GM12891 (cell line): Measurements from ENCODE around the gene SDSL.

Experiments
- DNase-seq: peaks from one replicate; pipeline ENCODE4 v3.0.0; 2011; ENCODE audit warnings: low spot score; ENCODE audit not compliant: insufficient read length
- FAIRE-seq: peaks from 2 replicates; lab custom pipeline; 2011; peaks lifted over from hg19 to GRCh38; lab: Jason Lieb, UNC
- PAX5 ChIP-seq: IDR thresholded peaks from 2 replicates; pipeline ENCODE4 v1.6.1; 2011; ENCODE audit warnings: low read length, moderate library complexity, mild to moderate bottlenecking; ENCODE audit not compliant: insufficient read depth, severe bottlenecking
- POLR2A ChIP-seq: IDR thresholded peaks from 2 replicates; pipeline ENCODE4 v1.6.1; 2011; ENCODE audit warnings: low read depth, low read length, control low read depth
- POLR2AphosphoS5 ChIP-seq: IDR thresholded peaks from 2 replicates; pipeline ENCODE4 v1.6.1; 2011; ENCODE audit warnings: low read depth, low read length, control low read depth
- POU2F2 ChIP-seq: IDR thresholded peaks from 2 replicates; pipeline ENCODE4 v1.6.1; 2011; ENCODE audit warnings: low read depth, mild to moderate bottlenecking, control low read depth, low read length, moderate library complexity
- SPI1 ChIP-seq: IDR thresholded peaks from 2 replicates; pipeline ENCODE4 v1.6.1; 2011; ENCODE audit warnings: low read depth, low read length, control low read depth
- TAF1 ChIP-seq: IDR thresholded peaks from 2 replicates; pipeline ENCODE4 v1.6.1; 2011; ENCODE audit warnings: low read depth, low read length, control low read depth

Gene SDSL

DNA sequence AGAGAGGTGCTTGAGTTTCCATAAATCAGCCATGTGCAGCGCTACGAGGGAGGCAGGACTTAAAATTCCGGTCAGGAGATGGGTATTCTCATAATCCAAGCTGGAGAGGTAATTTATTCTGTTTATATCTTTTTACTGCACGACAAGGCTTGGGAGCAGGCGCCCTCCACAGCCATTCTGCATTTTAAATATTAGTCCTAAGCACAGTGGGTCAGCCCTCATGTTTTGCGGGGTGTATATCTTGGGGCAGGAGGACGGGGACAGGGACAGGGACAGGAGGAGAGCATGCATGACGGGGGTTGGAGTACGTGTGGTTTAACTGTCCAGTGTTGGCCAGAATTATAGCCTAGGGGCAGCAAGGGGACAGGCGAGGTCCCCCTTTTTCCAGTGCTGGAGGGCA, 35.0 kb downstream of the SDSL start:
- DNase-seq (no peak), FAIRE-seq (no peak)
- TF ChIP-seq POLR2A = no peak
- TF ChIP-seq POLR2AphosphoS5 = no peak
- no peak for TF ChIP-seq PAX5
- TF ChIP-seq POU2F2 = no peak
- TF ChIP-seq TAF1 = no peak
- no peak for TF ChIP-seq SPI1

DNA sequence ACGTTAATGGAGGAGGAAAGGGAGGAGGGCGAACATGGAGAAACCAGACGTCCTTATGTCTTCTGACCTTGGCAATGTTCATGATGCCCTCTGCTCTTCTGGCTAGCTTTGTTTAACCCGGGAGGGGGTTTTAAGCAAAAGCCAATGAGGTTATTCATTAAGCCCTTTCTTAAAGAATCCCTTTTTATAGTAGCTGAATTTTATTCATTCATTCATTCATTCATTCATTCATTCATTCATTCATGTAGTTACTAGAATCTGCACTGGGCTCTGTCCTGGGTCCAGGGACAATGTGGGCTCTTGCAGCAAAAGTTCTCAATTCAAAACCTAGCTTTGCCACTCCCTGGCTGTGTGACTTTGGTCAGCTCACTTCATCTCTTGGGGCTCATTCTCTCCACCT, 35.5 kb downstream of the SDSL start:
- TF ChIP-seq POLR2AphosphoS5 (no peak), POU2F2 (no peak), POLR2A (no peak), PAX5 (no peak), TAF1 (no peak)
- no peak for DNase-seq
- FAIRE-seq = no peak

DNA sequence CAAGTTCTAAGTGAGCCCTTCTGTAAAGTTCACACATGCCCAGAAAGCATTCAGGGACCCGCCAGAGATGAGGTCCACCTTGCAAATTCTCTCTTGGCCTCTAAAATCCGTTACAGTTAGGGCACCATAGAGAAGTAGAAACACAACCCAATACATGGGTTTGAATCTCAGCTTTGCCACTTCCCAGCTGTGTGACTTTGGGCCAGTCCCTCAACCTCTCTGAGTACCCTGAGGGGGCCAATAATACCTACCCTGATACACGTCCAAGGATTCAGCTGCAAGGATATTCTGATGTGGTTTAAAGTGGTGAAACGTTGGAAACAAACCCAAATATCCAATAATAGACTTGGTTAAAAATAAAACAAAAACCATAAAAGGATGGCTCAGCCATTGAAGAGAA, 37.8 kb downstream of the SDSL start:
- no peak for FAIRE-seq
- DNase-seq = no peak
- TF ChIP-seq POU2F2 (no peak), POLR2A (no peak), SPI1 (no peak), POLR2AphosphoS5 (no peak), TAF1 (no peak), PAX5 (no peak)

DNA sequence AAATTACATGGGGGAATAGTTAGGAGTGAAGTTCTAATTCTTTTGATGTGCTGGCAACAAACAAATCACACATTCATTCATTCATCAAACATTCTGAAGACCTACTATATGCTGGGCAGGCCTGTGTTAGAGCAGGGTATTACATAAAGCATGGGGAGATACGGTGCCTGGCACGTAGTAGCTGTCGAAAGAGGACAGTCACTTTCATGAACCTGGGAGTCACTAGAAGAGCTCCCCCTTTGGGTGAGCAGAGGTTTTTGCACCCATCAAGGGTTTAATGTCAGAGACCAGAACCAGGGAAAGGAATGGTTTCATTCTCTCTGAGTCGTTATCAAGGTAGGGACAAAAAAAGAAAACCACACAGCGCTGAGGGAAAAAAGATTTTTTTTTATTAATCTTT, 39.5 kb downstream of the SDSL start:
- TF ChIP-seq POLR2AphosphoS5 = no peak
- TF ChIP-seq PAX5 = no peak
- no peak for TF ChIP-seq POLR2A
- no peak for TF ChIP-seq SPI1
- no peak for TF ChIP-seq POU2F2
- TF ChIP-seq TAF1 = no peak
- no peak for FAIRE-seq
- peak; percentile 32 for DNase-seq

DNA sequence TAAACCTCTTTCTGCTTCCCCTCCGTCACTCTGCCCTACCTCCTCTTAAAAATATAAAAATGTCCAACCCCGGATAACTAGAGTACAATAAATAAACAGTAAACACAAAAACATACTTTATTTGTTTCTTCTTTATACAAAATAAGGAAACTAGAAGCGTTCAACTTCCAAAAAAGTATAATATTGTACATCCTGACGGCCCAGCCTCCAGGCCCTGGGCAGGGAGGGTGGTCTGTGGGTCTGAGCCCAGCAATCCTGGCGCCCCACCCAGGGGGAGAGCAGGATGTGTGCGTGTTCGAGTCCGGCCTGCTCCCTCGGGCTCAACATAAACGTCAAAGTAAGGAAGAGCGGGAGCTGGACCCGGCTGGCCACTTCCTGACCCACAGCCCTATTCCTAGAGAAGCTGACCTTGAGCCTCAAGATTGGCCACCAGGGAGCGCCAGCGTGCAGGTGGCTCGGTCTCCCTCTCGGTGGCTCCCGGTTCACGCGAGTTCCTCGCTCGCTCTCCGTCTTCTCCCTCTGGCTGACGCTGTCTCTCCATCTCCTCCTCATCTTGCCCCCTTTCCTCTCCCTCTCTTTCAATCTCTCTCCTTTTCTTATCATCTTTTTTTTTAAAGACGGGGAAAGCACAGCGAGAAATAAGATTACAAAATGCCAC, 40.1 kb downstream of the SDSL start:
- TF ChIP-seq PAX5 (no peak), POLR2A (no peak), SPI1 (no peak), POU2F2 (no peak), TAF1 (no peak), POLR2AphosphoS5 (no peak)
- peak; percentile 63 for DNase-seq
- FAIRE-seq = peak; percentile 71

GRCh38 chr12:113462998-113463745, 41.0 kb downstream of the SDSL start:
- FAIRE-seq = no peak
- TF ChIP-seq PAX5 (no peak), TAF1 (no peak), POU2F2 (no peak), POLR2AphosphoS5 (no peak), SPI1 (no peak), POLR2A (no peak)
- peak; percentile 11 for DNase-seq

DNA sequence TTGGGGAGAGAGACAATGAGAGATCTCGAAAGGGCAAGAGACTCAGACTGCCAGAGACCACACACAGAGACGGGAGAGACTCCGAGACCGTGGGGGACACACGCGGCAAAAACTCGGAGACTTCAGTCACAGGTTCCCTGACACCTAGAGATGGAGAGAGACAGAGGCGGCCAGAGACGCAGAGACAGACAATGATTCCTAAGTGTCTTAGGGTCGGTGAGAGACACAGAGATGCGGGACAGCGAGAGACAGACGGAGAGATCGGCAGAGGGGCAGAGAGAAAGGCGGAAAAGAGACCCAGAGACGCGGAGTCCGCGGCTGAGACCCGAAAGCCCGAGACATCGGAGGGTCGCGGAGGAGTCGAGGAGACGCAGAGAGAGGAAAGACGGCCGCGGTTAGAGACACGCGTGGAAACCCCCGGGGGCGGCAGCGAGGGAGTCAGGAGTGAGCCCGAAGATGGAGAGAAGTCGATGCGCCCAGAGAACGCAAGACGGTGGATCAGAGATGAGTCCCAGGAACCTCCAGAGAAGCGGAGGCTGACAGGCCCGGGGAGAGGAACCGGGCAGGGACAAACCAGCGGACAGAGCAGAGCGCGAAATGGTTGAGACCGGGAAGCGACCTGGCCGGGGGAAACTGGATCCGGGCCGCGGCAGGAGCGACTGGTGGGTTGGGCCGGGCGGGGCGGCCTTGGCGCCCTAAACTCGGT, 41.7 kb downstream of the SDSL start:
- TF ChIP-seq POLR2AphosphoS5 (no peak), PAX5 (no peak), TAF1 (no peak), SPI1 (no peak), POLR2A (no peak), POU2F2 (no peak)
- DNase-seq (peak; percentile 25), FAIRE-seq (no peak)

GRCh38 chr12:113464452-113464775, 42.2 kb downstream of the SDSL start:
- FAIRE-seq (no peak), DNase-seq (no peak)

GRCh38 chr12:113464852-113465719, 42.9 kb downstream of the SDSL start:
- TF ChIP-seq SPI1 = no peak
- TF ChIP-seq PAX5 = no peak
- TF ChIP-seq POU2F2 = no peak
- TF ChIP-seq POLR2AphosphoS5 = no peak
- TF ChIP-seq TAF1 = no peak
- TF ChIP-seq POLR2A = no peak
- FAIRE-seq = no peak
- DNase-seq = no peak

More at GRCh38 chr12:113464452-113464775, 42.2 kb downstream of the SDSL start:
- no peak for TF ChIP-seq TAF1
- TF ChIP-seq POLR2A = no peak
- TF ChIP-seq PAX5 = no peak
